CD14-positive monocyte (primary cell): ENCODE results near the gene POR. TPM values are rescaled to one million over a fixed set of nuclear protein-coding genes. Genes with fewer than 3 reads are reported as not detected.
A peak's percentile ranks its signal among the peaks of the same experiment; 100 is the strongest.

Experiments
- DNase-seq, 3 donors: peaks; one replicate each; pipeline ENCODE4 v3.0.0-alpha.2; 2011 to 2022
- H2AFZ ChIP-seq: 2 replicates; pipeline ENCODE4 v1.6.0; 2012; ENCODE audit warnings: mild to moderate bottlenecking, low read depth, low read length, inconsistent platforms; ENCODE audit not compliant: insufficient read depth, poor library complexity, severe bottlenecking
- H3K27ac ChIP-seq, 2 donors: 1 replicate in 1 of 2; 2 replicates in 1 of 2; pipeline ENCODE4 v1.5.1; 2012 to 2013; ENCODE audit warnings: low read length in 2 of 2, control low read depth in 1 of 2, inconsistent platforms in 1 of 2, low read depth in 1 of 2, mild to moderate bottlenecking in 1 of 2
- H3K27me3 ChIP-seq, 2 donors: one replicate each; pipeline versions ENCODE4 v1.6.0 to v1.6.1; 2011 to 2013; ENCODE audit warnings: low read length in 2 of 2; ENCODE audit not compliant: control insufficient read depth in 2 of 2, insufficient read depth in 2 of 2
- H3K36me3 ChIP-seq, 2 donors: replicated peaks in 1 of 2; 1 replicate in 1 of 2; 2 replicates in 1 of 2; pipeline versions ENCODE4 v1.5.1 to v1.6.1; 2012 to 2013; ENCODE audit warnings: low read length in 2 of 2, control low read depth in 1 of 2, inconsistent platforms in 1 of 2, mild to moderate bottlenecking in 1 of 2; ENCODE audit not compliant: insufficient read depth in 2 of 2, control insufficient read depth in 1 of 2
- H3K4me1 ChIP-seq, 2 donors: 1 replicate in 1 of 2; 2 replicates in 1 of 2; pipeline versions ENCODE4 v1.5.1 to v1.6.1; 2012 to 2013; ENCODE audit warnings: low read length in 2 of 2, control low read depth in 1 of 2, inconsistent platforms in 1 of 2, mild to moderate bottlenecking in 1 of 2, moderate library complexity in 1 of 2; ENCODE audit not compliant: insufficient read depth in 2 of 2, control insufficient read depth in 1 of 2
- H3K4me2 ChIP-seq: replicated peaks from 2 replicates; pipeline ENCODE3; 2012; ENCODE audit warnings: low read length, moderate library complexity, mild to moderate bottlenecking; ENCODE audit not compliant: poor library complexity, severe bottlenecking; ENCODE audit errors: extremely low read depth
- H3K4me3 ChIP-seq, 3 experiments: fragments of 200-600 bp in 1 of 3; sonication (generic) in 1 of 3; replicated peaks in 1 of 3; 1 replicate in 2 of 3; 2 replicates in 1 of 3; pipeline ENCODE4 v1.5.1; 2011 to 2013; ENCODE audit warnings: low read length in 3 of 3, mild to moderate bottlenecking in 3 of 3, control low read depth in 2 of 3, low read depth in 2 of 3, inconsistent platforms in 1 of 3, moderate library complexity in 1 of 3
- H3K79me2 ChIP-seq: 2 replicates; pipeline ENCODE4 v1.6.0; 2012; ENCODE audit warnings: mild to moderate bottlenecking, control low read depth, inconsistent platforms, low read length, moderate library complexity; ENCODE audit not compliant: insufficient read depth
- H3K9ac ChIP-seq: 2 replicates; pipeline ENCODE4 v1.6.0; 2017; ENCODE audit warnings: low read length, mild to moderate bottlenecking; ENCODE audit not compliant: insufficient read depth, poor library complexity, severe bottlenecking
- H3K9me3 ChIP-seq, 2 donors: replicated peaks in 1 of 2; 1 replicate in 1 of 2; 2 replicates in 1 of 2; pipeline versions ENCODE4 v1.5.1 to v1.6.1; 2012 to 2013; ENCODE audit warnings: low read length in 2 of 2, control low read depth in 1 of 2; ENCODE audit not compliant: control insufficient read depth in 1 of 2, insufficient read depth in 1 of 2
- H4K20me1 ChIP-seq: 2 replicates; pipeline ENCODE4 v1.6.0; 2012; ENCODE audit warnings: mild to moderate bottlenecking, low read length, control low read depth, moderate library complexity; ENCODE audit not compliant: insufficient read depth
- H3K27ac Mint-ChIP-seq, 7 donors: one replicate each; pipeline ENCODE4 v1.8.0; 2020; ENCODE audit warnings: mild to moderate bottlenecking in 7 of 7, mixed read lengths in 7 of 7, moderate library complexity in 6 of 7, inconsistent platforms in 2 of 7
- H3K27me3 Mint-ChIP-seq, 3 donors: one replicate each; pipeline ENCODE4 v1.8.0; 2021 to 2022; ENCODE audit warnings: low read depth in 3 of 3, mild to moderate bottlenecking in 3 of 3, mixed read lengths in 3 of 3, moderate library complexity in 3 of 3, inconsistent platforms in 1 of 3
- H3K36me3 Mint-ChIP-seq, 2 donors: one replicate each; pipeline ENCODE4 v1.8.0; 2020; ENCODE audit warnings: mixed read lengths in 2 of 2, inconsistent platforms in 1 of 2, mild to moderate bottlenecking in 1 of 2
- H3K4me1 Mint-ChIP-seq: one replicate; pipeline ENCODE4 v1.8.0; 2020; ENCODE audit warnings: mild to moderate bottlenecking, mixed read lengths
- H3K4me3 Mint-ChIP-seq, 2 donors: one replicate each; pipeline ENCODE4 v1.8.0; 2020; ENCODE audit warnings: mild to moderate bottlenecking in 2 of 2, mixed read lengths in 2 of 2, moderate library complexity in 1 of 2
- H3K9me3 Mint-ChIP-seq, 7 donors: one replicate each; pipeline ENCODE4 v1.8.0; 2020 to 2022; ENCODE audit warnings: mixed read lengths in 7 of 7, mild to moderate bottlenecking in 6 of 7, moderate library complexity in 6 of 7, inconsistent platforms in 2 of 7
- CTCF ChIP-seq: fragments of 200-600 bp; IDR thresholded peaks from one replicate; pipeline ENCODE4 v1.8.0; 2022; ENCODE audit warnings: antibody characterized with exemption, mild to moderate bottlenecking
- WGBS: methylation state at CpG from one replicate; pipeline ENCODE4 v1.1.5; 2013; ENCODE audit warnings: missing lambda C conversion rate; ENCODE audit not compliant: insufficient coverage; 5-methylcytosine and 5-hydroxymethylcytosine counted together
- intact Hi-C, 2 donors: fragments of 100-400 bp; cut with micrococcal nuclease; formaldehyde crosslinking; loops; one replicate each; pipeline versions ENCODE4 v1.15.0 to v1.15.1; 2023
- polyA plus RNA-seq, 3 donors: library from polyadenylated mRNA; depleted of rRNA in 1 of 3; unstranded in 2 of 3; stranded (reverse) in 1 of 3; fragments of 300-500 nt in 2 of 3; fragments of >200 nt in 1 of 3; fragmentation: Illumina TruSeq in 2 of 3; gene quantifications; 1 replicate in 2 of 3; 2 replicates in 1 of 3; pipeline ENCODE4 v1.2.3, GENCODE V29; 2012 to 2021

The POR gene
- polyA plus RNA-seq, 3 donors, result 90.5 to 102 (median 98.1) TPM

- no peak overlapping the region for H3K27ac ChIP-seq
- Mint-ChIP-seq H3K4me3 (no peak overlapping the region), H3K36me3 (peaks cover 49 to 80% of the 10 kb centered on the region in 2 donors), H3K27me3 (no peaks in the 10 kb centered on the region), H3K9me3 (peaks cover 0 to 2% (median 0%) of the 10 kb centered on the region in 7 donors), H3K4me1 (no peaks in the 10 kb centered on the region), H3K27ac (peak overlapping the region in 2 of 7 donors; percentile 7 to 42)
- H3K4me2 ChIP-seq, result no peak overlapping the region
- no peaks in the 10 kb centered on the region for H3K27me3 ChIP-seq
- no peak for DNase-seq
- no peak overlapping the region for H3K4me3 ChIP-seq
- no peak for TF ChIP-seq CTCF
- no peak overlapping the region for H3K9ac ChIP-seq
- H2AFZ ChIP-seq, result no peak overlapping the region
- no peaks in the 10 kb centered on the region for H3K79me2 ChIP-seq
- WGBS, result 90% methylated on average over 42 of the region's 44 CpGs
- no peaks in the 10 kb centered on the region for H3K4me1 ChIP-seq
- H4K20me1 ChIP-seq, result peaks cover 39% of the 10 kb centered on the region
- H3K9me3 ChIP-seq, result no peaks in the 10 kb centered on the region
- intact Hi-C loops, result no loop called here
- peaks cover 84 to 90% of the 10 kb centered on the region in 2 donors for H3K36me3 ChIP-seq
These were observed 69.4 kb downstream of the POR start for GRCh38 chr7:75984130-75985008.

DNA sequence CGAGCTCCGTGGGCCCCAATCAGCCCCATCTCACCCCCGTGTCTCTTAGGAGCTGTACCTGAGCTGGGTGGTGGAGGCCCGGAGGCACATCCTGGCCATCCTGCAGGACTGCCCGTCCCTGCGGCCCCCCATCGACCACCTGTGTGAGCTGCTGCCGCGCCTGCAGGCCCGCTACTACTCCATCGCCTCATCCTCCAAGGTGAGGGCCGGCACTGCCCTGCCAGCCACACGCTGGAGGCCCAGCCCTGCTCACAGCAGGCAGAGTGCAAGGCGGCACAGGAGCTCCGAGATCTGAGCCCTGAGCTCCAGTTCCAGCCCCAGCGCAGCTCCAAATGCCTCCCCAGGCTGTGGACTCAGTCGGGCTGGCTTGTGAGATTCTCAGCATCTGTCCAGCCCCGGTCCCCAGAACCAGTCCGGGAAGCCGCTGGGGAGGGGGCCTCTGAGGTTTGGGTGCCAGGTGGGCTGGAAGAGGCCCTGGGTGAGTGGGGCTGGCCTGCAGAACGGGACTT, 70.1 kb downstream of the POR start:
- Histone ChIP-seq H3K36me3 (peaks cover 77 to 83% of the 10 kb centered on the region in 2 donors), H3K27ac (no peak overlapping the region)
- H3K4me1 Mint-ChIP-seq, result peaks cover 5% of the 10 kb centered on the region

More for the DNA sequence above, 70.1 kb downstream of the POR start:
- TF ChIP-seq CTCF, result no peak
- Mint-ChIP-seq H3K27ac (peak overlapping the region in 1 of 7 donors; percentile 7), H3K9me3 (peaks cover 0 to 2% (median 0%) of the 10 kb centered on the region in 7 donors), H3K27me3 (no peaks in the 10 kb centered on the region), H3K4me3 (no peak overlapping the region), H3K36me3 (peaks cover 49 to 73% of the 10 kb centered on the region in 2 donors)
- Histone ChIP-seq H4K20me1 (peaks cover 40% of the 10 kb centered on the region), H3K79me2 (no peaks in the 10 kb centered on the region), H3K4me2 (no peak overlapping the region), H3K4me3 (no peak overlapping the region), H2AFZ (no peak overlapping the region), H3K9ac (no peak overlapping the region), H3K4me1 (no peaks in the 10 kb centered on the region), H3K9me3 (no peaks in the 10 kb centered on the region), H3K27me3 (no peaks in the 10 kb centered on the region)
- DNase-seq, result no peak
- WGBS, result 92% methylated on average over 18 of the region's 21 CpGs
- intact Hi-C loops, result no loop called here
